Measurements from ENCODE around the gene APP.

Gene APP

DNA sequence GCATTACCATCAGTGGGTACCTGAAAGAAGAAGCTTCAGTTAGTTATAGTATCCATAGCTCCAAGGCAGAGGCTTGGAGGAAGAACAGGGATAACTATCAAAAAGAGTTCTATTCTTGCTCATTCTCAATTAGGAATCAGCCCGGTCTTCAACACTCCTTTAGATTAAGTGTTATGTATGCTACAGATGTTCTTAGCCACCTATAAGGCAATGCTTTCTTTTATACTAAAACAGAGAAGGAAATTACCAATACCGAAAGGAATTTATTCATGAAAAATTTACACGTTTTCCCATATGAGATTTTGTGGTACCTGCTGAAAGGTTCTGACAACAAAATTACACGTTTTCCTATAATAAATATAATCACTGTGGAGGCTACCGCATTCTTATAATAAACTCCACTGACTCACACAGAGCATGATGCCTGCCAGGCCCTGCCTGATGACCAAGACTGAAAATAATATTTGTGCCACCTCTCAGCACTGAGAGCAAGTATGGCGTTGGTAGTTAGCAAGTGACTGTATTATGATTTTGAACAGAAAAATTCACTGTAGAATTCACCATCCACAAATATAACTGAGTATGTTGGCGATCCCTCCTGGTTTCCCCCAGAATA lies 58.3 kb downstream of the APP start:
- Histone ChIP-seq H3K79me2 (ENCODE audit: insufficient read depth, low read depth) (peaks cover 27% of the 10 kb centered on the region; the same call in 1 of the 2 replicates), H3K4me1 (ENCODE audit: low read depth, poor library complexity, severe bottlenecking) (peaks cover 4% of the 10 kb centered on the region), H3K27me3 (ENCODE audit: insufficient read depth, low read depth) (no peaks in the 10 kb centered on the region), H3K4me2 (no peak overlapping the region), H2AFZ (ENCODE audit: low read depth) (no peak overlapping the region), H4K20me1 (ENCODE audit: insufficient read depth) (0 out of 2 replicates have a peak, but pooled peaks cover 4% of the 10 kb centered on the region), H3K36me3 (ENCODE audit: insufficient read depth) (no peaks in the 10 kb centered on the region; the same call in 1 of the 2 replicates), H3K27ac (no peak overlapping the region), H3K9ac (no peak overlapping the region), H3K4me3 (IDR thresholded peaks at IDR 0.05; ENCODE audit: insufficient read depth, low read depth, low read length) (no peak overlapping the region)
- TF ChIP-seq, protein P1, sequence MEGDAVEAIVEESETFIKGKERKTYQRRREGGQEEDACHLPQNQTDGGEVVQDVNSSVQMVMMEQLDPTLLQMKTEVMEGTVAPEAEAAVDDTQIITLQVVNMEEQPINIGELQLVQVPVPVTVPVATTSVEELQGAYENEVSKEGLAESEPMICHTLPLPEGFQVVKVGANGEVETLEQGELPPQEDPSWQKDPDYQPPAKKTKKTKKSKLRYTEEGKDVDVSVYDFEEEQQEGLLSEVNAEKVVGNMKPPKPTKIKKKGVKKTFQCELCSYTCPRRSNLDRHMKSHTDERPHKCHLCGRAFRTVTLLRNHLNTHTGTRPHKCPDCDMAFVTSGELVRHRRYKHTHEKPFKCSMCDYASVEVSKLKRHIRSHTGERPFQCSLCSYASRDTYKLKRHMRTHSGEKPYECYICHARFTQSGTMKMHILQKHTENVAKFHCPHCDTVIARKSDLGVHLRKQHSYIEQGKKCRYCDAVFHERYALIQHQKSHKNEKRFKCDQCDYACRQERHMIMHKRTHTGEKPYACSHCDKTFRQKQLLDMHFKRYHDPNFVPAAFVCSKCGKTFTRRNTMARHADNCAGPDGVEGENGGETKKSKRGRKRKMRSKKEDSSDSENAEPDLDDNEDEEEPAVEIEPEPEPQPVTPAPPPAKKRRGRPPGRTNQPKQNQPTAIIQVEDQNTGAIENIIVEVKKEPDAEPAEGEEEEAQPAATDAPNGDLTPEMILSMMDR (conservative IDR thresholded peaks at IDR 0.05; ENCODE audit: low read depth, low read length) = no peak

DNA sequence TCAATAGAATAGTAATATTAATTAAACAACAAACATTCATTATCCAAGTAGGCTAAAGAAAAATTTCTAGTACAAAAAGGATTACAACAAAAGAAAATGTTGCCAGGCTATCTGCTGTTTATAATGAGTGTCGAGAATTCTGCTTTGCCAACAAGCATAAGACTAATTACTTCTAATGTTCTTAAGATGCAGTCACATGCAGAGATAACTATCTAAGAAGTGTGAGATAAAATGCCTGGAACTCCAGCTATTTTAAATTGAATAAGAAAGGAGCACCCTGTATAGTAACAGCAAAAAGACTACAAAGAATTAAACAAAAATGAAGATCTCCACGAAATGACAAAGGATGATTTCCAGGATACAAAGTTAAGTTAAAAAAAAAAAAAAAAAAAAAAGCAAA lies 59.9 kb downstream of the APP start:
- 0 out of 2 replicates have a peak, but pooled peaks cover 4% of the 10 kb centered on the region for H4K20me1 ChIP-seq (ENCODE audit: insufficient read depth)

DNA sequence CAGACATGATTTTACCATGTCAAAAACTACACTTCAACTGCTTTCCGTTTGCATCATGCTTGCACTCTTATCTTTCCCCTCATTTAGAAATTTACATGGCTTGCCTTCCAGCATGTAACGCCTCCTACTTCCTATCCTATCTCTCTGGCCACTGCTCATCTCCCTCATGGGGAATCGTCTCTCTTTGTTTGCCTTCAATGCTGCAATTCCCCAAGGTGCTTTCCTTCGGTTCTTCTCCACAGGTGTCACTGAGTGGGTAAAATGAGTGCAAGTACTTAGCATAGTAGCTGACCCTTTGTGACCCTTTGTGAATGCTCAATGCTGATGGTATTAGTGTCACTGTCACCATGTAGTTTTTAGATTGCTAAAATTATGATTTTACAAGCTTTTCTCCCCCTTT lies 63.1 kb downstream of the APP start:
- Histone ChIP-seq H3K79me2 (ENCODE audit: insufficient read depth, low read depth) (peaks cover 10% of the 10 kb centered on the region; the same call in 1 of the 2 replicates), H3K4me1 (ENCODE audit: low read depth, poor library complexity, severe bottlenecking) (no peaks in the 10 kb centered on the region), H3K9ac (no peak overlapping the region), H3K27me3 (ENCODE audit: insufficient read depth, low read depth) (no peaks in the 10 kb centered on the region), H3K27ac (no peak overlapping the region), H2AFZ (ENCODE audit: low read depth) (no peak overlapping the region), H3K36me3 (ENCODE audit: insufficient read depth) (no peaks in the 10 kb centered on the region; the same call in 1 of the 2 replicates), H3K4me3 (IDR thresholded peaks at IDR 0.05; ENCODE audit: insufficient read depth, low read depth, low read length) (no peak overlapping the region), H4K20me1 (ENCODE audit: insufficient read depth) (no peaks in the 10 kb centered on the region), H3K4me2 (no peak overlapping the region)
- TF ChIP-seq, protein P1 (conservative IDR thresholded peaks at IDR 0.05; ENCODE audit: low read depth, low read length) = no peak

More for the DNA sequence above, 59.9 kb downstream of the APP start:
- Histone ChIP-seq H3K4me1 (ENCODE audit: low read depth, poor library complexity, severe bottlenecking) (no peaks in the 10 kb centered on the region), H3K36me3 (ENCODE audit: insufficient read depth) (no peaks in the 10 kb centered on the region; the same call in 1 of the 2 replicates), H3K27ac (no peak overlapping the region), H3K4me3 (IDR thresholded peaks at IDR 0.05; ENCODE audit: insufficient read depth, low read depth, low read length) (no peak overlapping the region), H3K79me2 (ENCODE audit: insufficient read depth, low read depth) (peaks cover 23% of the 10 kb centered on the region; the same call in 1 of the 2 replicates), H2AFZ (ENCODE audit: low read depth) (no peak overlapping the region), H3K9ac (no peak overlapping the region), H3K27me3 (ENCODE audit: insufficient read depth, low read depth) (no peaks in the 10 kb centered on the region), H3K4me2 (no peak overlapping the region)
- TF ChIP-seq, protein P1 (conservative IDR thresholded peaks at IDR 0.05; ENCODE audit: low read depth, low read length) = no peak

DNA sequence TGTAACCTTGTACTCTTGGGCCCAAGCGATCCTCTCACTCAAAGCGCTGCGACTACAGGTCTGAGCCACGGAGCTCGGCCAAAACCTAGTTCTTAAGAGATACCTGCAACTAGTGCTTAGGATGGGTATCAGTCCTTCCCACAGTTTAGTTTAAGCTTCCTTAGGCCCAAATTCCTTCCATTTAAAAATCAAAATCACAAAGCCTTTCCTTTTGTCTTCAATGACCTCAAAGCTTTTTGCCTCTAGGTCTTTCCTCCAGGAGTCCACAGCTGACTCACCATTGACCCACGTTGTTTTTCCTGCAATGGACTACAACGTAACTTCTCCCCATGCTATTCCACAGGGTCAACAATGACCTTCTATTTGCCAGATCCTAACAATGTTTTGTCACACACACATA lies 64.0 kb downstream of the APP start:
- H4K20me1 ChIP-seq (ENCODE audit: insufficient read depth) = peaks cover 3% of the 10 kb centered on the region; the same call in 1 of the 2 replicates
- H3K27ac ChIP-seq = no peak overlapping the region
- H3K4me2 ChIP-seq = no peak overlapping the region
- no peak overlapping the region for H2AFZ ChIP-seq (ENCODE audit: low read depth)
- no peaks in the 10 kb centered on the region for H3K4me1 ChIP-seq (ENCODE audit: low read depth, poor library complexity, severe bottlenecking)
- H3K4me3 ChIP-seq (IDR thresholded peaks at IDR 0.05; ENCODE audit: insufficient read depth, low read depth, low read length) = no peak overlapping the region
- no peak overlapping the region for H3K9ac ChIP-seq
- H3K36me3 ChIP-seq (ENCODE audit: insufficient read depth) = no peaks in the 10 kb centered on the region; the same call in 1 of the 2 replicates
- H3K27me3 ChIP-seq (ENCODE audit: insufficient read depth, low read depth) = no peaks in the 10 kb centered on the region
- H3K79me2 ChIP-seq (ENCODE audit: insufficient read depth, low read depth) = peaks cover 10% of the 10 kb centered on the region; the same call in 1 of the 2 replicates
- TF ChIP-seq, protein P1 (conservative IDR thresholded peaks at IDR 0.05; ENCODE audit: low read depth, low read length) = no peak
